ENCODE results near the gene NR2F1.

Gene NR2F1

DNA sequence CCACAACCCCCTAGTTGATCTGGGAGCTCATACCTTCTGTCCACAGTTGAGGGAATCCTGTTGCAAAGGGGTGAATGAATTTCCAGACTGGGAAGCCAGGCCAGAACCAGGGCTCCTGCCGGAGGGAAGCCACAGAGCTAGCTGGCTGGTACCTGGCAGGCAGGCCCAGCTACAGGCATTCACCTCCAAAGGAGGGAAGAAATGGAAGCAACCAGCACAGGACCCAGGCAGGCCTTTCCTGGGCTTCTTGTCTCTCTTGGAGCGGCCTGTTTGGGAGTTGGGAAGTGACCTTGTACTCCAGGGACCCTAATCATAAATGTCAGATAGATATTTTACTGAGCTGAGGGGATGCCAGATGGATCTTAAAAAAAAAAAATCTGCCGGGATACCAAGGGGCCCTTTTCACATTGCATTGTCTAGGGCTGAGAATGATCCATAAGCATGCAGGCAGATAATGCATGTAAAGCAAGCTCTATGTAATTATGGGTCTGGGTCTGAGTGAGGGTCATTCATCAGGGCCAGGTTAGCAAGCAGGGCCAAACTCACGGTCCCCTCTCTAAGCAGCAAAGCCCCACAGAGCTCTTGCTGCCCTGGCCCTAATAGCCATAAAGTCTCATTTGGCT, 8.4 kb downstream of the NR2F1 start:
- no peak for DNase-seq

DNA sequence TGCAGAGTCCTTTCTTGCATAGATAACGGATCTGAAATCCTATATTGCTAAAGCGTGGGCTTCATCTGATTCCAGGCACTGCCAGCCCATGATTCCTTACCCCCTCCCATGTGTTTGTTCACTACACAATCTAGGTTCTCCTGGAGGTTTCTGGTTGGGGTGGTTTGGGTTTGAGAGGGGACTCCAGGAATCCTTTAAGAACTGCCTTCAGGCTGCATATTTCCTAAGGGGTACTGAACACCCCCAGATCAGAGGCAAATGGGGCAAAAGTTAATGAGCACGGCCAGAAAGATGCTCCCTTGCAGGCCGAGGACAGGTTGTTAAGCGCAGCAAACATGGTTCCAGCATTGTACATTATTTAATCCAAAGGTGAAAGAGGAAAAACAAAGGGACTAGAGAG, 9.9 kb downstream of the NR2F1 start:
- no peak for DNase-seq

DNA sequence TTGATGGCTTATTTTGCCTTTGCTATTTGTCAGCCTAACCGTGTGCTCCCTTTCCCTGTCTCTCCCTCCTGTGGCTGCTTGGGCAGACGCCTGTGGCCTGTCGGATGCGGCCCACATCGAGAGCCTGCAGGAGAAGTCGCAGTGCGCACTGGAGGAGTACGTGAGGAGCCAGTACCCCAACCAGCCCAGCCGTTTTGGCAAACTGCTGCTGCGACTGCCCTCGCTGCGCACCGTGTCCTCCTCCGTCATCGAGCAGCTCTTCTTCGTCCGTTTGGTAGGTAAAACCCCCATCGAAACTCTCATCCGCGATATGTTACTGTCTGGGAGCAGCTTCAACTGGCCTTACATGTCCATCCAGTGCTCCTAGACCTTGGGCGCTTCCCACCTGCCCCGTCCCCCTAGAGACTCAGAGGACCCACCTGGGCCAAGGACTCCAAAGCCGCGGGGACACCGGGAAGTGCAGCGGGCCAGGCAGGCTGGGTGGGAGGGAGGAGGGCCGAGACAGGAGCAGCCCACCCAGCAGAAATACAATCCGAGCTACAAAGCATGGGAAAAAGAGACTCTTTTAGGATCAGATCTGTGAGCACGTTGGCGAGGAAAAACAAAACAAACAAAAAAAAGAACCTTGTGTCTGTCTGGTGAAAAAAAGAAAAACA, 10.6 kb downstream of the NR2F1 start:
- DNase-seq: no peak

DNA sequence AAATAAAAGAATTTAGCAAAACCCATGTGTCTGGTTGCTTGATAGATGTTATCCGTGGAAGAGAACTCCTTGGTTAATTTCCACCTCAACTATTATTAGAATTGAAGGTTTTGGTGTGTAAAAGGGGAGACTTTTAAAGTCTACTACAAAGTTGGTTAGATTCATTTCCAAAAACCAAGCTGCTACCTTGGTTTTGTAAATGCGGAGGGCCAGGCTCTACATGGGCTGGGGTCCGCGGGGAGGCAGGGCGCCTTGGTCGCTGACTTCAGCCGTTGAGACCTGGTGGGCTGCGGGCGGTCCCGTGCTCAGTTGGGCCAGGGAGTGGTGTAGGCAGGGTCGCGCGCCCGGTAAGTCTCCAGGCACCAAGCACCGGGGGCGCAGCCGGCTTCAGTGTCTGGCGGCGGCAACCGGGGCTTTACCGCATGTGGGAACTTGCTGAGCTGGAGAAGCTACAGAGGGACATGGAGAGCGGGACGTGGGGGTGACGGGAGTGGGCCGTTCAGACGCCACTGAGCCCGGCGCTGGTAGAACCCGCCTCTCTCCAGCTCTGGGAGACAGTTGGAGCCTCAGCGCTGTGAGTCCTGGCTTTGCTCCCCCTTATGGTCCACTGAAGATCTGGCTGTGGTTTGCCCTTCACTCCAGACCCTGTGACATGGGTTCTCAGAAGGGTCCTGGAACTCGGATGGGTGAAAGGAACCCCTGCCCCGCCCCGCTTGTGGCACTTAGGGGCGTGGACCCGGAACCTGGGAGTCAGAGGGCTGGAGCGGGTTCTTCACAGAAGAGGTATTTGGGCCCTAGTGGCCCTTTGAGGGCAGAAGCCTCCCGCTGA, 11.8 kb downstream of the NR2F1 start:
- no peak for DNase-seq

DNA sequence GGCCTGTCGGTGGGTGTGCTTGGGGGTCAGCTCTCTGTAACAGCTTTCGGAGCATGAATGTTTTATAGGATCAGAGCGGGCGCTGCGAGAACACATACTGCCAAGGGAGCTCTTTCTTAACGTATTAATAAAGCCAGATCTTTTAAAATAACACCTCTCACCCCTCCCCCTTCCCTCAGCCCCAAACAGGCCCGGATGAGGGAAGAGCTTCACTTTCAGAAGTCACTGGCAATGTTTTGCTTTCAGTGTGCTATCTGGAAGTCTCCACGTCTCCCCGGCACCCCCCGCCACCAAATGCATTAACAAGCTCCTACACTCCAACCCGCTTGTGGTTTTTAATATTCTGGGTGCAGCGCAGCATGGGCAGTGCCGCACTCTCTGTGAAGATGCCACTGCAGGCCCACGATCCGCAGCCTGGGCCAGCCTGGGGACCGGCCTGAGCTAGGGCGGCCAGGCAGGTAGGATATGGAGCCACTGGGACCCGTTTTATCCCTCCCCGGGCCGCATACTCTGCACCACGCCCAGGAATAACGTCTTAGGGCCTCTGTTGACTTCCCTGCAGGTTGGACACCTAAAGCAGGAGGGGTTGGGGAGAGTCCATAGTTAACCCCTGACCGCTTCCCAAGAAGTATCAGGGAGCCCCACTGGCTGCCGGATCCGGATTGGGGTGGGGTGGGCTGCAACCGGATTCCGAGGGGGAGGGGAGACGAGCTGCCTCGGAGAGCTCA, 12.6 kb downstream of the NR2F1 start:
- no peak for DNase-seq

DNA sequence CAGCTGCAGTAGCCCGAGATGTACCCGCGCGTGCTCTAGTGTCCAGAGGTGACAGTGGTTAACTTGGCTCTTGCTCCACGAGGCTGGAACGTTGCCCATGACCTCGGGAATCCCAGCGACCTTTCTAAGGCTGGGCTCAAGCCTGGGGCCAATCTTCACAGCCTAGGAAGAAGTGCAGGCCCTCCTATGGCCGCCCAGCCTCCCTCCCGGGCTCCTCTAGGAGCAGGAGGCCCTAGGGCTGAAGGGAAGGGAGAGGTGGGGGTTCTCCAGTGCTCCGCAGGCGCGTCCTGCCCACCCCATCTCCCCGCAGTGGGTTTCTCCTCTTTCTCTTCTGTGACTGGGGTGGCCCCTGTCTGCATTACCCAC, 13.3 kb downstream of the NR2F1 start:
- no peak for DNase-seq

DNA sequence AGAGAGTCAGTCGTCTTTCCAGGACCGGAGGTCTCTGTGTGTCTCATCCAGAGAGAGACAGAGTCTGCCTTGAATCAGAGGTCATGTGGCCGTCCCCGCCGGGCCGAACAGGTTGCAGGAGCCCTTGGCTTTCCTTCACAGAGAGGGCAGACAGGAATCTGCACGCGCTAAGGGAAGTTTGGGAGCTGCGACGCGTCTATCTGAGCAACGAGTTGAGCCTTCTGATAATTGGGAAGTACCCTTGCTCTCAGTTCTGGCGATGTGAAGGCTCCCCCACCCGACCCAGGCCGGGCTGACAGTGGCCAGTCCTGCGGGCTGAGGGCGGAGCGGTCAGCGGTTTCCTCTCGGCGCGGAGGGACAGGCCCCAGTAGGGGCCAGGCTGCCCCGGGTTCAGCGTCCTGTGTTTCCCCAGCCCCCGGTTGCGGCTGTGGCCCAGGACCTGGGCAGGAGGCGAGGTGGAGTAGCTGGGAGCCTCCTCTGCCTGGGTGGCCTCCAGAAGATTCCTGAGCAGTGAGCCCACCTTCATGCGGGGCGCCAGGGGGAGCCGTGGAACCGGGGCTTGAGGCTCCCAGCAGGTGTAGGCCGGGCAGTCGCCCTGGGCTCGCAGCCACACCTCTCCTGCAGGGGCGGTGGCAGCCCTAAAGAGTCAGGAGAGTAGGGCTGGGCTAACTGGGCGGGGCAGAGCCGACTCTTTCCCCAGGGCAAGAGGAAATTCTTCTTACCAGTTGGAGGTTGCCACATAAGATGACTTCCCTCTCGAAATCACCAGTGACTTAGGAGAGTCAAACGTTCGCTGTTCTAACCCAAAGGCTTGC, 13.9 kb downstream of the NR2F1 start:
- no peak for DNase-seq

DNA sequence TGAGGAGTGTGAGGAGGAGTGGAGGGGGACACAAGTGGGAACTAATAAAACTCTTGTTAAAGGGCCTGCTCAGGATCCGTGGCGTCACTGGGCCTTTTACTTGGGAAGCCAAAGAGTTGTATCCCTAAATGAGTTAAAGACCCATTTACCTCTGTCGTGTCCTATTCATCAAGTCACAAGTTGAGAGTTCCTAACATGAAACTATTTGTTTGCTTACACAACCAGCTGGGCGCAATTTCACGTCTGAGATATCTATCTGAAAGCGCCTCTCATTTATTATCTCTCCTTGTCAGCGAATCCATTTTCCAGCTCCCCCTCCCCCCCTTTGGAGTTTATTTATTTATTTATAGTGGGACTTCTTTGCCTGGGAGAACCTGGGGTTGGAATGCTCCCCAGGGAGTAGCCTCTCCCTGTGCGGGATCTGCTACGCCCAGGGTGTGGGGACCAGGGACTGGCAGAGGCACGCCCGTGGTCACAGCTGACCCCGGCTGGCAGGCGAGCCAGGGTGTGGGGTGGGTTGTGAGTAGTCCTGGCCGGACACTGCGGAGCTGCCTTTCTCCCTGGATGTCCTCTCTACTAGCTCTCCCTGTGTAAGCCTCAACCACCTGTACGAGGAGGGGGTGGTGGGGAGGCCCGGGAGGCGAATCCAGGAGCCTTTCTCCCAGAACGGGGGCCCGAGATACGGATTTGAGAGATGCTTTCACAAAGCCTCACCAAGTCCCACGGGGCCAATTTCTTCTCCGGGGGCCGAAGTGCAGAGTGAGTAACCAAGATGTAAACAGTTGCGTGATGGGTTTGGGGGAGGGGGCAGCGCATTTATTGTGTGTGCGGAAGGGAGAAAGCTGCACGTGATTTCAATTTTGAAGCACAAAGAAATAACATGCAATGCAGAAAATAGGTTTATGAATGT, 15.3 kb downstream of the NR2F1 start:
- DNase-seq: no peak

DNA sequence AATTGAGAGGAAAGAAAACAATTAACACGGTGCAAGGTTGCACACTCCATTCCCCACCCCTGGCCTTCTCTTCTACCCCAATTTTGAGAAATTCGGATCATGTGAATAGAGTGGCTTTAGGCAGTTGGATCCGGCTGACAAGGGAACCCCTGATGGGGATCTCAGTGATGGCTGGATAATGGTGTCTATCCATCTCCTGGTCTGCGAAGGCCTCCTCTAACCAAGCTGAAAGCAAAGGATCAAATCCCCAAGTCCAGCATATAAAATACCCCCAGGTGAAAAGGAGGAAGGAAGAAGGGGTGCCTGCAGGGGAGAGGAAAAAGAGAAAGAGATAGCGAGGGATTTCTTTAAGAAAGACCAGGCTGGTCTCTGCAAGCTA, 16.0 kb downstream of the NR2F1 start:
- DNase-seq: no peak

DNA sequence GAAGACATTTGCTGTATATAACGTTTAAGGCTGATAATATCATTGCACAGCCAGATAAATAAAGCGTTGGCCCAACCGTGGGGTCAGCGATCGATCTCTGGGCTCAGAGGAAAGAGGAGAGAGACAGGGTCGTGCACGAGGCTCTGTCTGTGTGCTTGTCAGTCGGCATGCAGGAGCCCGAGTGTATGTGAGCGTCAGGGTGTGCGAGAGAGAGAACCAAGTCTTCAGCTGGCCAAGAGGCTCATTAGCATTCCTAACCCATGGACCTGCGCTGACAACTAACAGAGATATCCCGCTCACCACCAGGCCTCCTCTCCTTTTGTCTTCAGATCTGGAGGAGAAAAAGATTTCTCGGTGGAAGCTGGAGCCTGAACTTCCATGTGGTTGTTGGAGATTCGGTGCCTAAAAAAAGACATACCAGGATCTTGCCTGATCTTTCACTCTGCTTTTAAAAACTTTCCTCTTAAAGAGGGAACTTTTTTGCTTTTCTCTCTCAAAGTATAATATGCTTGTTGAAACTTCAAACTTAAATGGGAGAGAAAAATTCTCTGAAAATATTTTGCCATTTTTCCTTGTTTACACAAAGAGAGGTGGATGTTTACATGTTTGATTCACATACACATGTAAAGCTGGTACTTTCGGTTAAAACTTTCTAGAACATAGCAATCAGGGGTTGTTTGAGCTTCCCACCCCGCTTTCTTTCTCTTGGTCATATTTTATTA, 16.5 kb downstream of the NR2F1 start:
- no peak for DNase-seq

DNA sequence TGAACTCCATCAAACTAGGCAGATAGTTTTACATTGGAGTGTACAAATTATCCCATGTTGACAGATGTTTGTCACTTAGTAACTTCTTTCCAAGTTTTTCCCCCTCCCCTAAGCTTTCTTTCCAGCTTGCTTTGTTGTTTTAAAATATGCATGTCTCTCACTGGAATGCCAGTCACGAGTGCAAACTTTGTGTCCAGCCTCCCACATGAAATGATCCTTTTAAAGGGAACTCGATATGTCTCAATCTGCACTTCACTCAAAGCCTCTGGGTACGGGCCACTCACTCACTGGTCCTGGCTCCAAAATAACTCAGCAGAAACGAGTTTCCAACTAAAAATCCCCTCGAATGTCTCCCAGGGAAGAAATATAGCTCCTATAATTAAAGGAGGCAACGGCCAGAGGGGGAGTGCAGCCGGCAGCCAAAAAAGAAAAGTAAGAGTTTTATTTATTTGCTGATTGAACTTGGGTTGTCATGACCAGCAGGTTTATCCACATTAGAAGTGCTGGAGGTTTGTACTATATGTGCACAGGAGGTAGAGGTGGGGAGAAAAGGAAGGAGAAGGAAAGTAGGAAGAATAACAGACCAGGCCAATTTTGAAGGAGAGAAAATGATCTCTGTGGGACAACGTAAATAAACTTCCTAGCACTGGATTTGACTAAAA, 17.5 kb downstream of the NR2F1 start:
- DNase-seq: no peak

DNA sequence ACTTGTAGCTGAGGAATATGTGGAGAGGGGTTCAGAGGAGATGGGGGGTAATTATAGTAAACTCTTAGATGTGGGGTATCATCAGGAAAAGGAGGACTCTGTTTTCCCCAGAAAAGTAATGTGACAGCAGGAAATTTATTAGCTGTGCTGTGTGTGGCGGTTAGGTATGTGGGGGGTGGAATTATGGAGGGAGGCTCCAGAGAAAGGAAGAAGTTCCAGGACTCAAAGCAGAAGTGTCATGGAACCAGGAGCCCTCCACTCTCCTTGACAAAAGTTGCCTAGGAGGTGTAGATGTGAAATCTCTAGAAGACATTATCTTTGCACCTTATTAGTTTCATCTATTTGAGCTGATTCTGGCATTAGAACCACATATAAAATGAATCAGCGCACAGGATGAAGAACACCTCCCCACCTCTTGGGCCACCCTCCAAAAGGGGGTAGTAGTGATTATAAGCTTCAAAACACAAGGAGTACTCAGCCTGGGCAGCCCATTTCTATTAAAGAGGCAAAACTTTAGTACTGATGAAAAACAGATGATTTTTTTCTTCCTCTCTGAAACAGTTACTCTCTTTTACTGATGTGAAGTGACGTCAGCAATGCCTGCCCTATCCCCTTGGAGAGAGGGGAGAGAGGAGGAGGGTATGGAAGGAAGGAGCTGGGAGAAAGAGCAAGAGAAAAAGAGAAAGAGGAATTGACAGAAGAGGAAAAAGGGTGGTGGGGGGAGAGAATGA, 18.2 kb downstream of the NR2F1 start:
- DNase-seq: no peak

DNA sequence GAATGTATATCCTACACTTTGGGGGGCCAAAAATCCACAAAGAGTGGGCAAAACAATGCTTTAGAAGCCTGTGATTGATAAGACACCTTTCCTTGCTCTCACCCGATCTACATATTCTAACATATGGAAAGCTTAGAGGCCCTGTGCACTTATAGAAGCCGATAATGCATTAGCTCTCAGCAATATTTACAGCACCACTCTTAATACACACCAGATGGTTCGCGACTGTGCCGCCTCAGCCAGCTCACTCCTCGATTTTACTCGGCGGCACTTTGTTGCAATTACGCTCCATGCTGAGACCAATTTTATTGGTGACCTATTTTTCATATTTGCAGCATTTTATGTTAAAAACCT, 18.8 kb downstream of the NR2F1 start:
- no peak for DNase-seq

DNA sequence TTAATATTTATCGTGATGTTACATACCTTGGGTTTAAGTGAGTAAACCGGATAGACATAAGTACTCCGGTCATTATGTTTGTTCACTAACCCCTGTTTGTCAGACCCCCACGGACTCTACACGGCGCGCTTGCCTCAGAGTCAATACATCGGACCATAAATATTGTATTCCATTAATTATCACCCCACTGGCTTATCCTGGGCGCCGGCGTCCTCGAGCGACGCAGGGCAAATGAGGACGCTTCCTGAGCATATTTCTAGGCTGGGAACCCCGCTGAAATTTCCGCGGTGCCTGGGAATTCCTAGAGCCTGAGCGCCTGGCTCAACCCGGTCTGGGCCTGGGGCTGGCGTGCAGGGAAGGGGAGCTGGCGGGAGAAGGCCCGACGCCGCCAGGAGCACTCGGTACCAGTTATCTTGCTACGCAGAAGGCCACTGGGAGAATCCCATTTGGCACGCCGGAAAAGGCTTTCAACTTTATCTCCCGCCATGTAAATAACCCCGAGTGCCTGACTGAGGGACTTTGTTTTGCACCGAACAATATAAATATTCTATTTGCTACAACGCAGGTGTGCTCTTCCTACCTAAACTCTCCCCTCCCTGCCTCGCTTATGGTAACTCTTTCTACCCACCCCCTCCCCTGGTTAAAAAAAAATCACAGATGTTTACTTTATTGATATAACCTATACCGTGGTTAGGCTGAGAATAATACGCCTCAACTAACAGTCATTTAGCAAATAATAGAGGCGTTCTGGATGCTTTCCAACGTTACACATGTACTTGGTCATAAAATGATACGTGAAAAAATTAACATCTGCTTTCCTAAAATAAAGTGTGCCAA, 19.4 kb downstream of the NR2F1 start:
- no peak for DNase-seq

DNA sequence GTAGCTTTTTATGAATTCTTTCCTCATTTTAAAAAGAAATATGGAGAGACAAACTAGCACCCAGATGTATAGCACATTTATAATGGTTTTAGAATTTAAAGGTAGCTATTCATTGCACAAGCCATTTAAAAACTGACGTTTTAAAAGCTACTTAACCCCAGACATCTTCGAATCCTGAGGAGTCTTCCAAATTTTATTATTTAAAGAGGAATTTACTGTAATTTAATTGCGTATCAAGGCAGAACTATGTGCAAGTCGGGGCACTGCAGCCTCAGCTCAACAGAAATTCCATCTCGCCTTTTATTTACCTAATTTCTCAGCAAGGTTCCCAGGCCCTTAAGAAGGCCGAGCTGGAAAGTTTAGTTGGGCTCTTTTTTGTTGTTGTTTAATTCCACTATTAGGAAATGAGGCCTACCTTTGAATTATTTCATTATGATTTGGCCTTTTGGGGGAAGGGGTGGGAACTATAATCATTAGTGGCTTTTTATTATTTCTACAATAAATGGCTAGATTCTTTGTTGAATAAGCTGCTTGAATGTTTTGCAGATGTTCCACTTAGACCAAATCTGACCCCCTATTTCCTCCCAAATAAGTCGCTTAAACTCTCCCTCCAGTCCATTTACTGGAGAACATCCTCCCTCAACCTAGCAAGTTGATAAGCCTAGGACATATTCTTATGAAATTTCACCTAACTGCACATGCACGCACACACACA, 20.2 kb downstream of the NR2F1 start:
- DNase-seq: no peak

DNA sequence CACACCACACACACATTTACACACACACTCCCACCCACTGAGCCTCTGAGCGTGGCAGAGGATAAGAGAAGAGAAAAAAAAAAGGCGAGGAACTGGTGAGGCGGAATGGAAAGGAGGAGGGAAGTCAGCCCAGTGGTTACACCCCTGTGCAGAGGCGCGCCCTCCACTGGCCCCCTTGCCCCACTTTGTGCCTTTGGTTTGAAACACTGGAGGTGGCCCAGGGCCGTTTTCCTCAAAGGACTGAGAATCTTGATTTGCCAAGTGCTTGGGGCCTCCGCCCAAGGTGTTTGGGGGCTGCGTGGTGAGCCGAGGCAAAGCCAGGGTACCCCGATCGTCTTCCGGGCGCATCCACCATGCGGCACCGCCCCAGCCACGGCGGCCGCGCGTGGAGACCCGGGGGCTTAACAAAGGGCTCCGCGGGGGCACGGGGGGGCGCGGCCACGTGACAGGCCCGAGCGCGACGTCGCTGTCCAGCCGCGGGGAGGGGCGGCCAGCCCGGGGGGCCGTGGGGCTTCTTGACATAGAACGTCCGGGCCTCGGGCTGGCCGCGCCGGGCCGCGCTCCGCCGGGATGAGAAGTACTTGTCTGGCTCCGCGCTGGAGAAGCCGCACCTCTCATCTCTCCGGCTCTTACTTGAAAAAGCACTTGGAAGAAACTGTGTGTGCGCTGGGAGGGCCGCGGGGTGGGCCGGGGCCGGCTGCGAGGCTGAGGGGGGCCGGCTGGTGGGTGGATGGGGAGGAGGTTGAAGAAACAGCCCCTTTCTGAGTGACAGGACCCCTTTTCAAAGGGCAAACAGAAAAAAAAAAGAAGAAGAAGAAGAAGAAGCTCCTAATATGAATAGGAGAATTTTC, 21.0 kb downstream of the NR2F1 start:
- DNase-seq: no peak
